AG10803 (cell line): Measurements from ENCODE around the gene KLHL29.

Experiments
- DNase-seq: peaks from one replicate; pipeline ENCODE4 v3.0.0; 2010; ENCODE audit warnings: low read depth
- H3K4me3 ChIP-seq: 2 replicates; pipeline ENCODE4 v1.5.1; 2011; ENCODE audit warnings: mild to moderate bottlenecking, low read length, control low read depth
- TF ChIP-seq, protein P1 (sequence below): conservative IDR thresholded peaks from 2 replicates; pipeline ENCODE4 v1.5.1; 2011; ENCODE audit warnings: mild to moderate bottlenecking, low read length, control low read depth, inconsistent platforms

The KLHL29 gene

DNA sequence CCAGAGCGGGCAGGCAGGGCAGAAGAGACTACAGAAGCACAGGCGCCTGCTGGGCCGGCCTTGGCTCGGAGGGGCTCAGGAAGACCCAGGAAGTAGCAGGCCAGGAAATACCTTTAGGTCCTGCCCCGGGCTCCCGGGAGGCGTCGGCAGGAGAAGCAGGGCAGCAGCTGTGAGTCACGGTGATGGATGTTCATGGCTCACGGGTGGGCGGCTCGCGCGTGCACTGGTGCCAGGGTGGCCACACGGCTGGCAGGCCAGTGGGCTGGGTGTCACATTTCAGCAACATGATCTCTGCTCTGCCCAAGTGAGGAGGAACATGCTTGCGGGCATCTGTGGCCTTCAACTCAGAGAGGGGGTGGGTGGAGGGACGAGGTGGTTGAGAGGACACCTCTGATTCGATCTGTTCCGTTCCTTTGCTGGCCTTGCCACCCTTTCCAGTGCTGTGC is 139.3 kb downstream of the KLHL29 start:
- no peak overlapping the region; the same call in 1 of the 2 replicates for H3K4me3 ChIP-seq
- DNase-seq: peak; percentile 74
- TF ChIP-seq, protein P1, sequence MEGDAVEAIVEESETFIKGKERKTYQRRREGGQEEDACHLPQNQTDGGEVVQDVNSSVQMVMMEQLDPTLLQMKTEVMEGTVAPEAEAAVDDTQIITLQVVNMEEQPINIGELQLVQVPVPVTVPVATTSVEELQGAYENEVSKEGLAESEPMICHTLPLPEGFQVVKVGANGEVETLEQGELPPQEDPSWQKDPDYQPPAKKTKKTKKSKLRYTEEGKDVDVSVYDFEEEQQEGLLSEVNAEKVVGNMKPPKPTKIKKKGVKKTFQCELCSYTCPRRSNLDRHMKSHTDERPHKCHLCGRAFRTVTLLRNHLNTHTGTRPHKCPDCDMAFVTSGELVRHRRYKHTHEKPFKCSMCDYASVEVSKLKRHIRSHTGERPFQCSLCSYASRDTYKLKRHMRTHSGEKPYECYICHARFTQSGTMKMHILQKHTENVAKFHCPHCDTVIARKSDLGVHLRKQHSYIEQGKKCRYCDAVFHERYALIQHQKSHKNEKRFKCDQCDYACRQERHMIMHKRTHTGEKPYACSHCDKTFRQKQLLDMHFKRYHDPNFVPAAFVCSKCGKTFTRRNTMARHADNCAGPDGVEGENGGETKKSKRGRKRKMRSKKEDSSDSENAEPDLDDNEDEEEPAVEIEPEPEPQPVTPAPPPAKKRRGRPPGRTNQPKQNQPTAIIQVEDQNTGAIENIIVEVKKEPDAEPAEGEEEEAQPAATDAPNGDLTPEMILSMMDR: no peak

DNA sequence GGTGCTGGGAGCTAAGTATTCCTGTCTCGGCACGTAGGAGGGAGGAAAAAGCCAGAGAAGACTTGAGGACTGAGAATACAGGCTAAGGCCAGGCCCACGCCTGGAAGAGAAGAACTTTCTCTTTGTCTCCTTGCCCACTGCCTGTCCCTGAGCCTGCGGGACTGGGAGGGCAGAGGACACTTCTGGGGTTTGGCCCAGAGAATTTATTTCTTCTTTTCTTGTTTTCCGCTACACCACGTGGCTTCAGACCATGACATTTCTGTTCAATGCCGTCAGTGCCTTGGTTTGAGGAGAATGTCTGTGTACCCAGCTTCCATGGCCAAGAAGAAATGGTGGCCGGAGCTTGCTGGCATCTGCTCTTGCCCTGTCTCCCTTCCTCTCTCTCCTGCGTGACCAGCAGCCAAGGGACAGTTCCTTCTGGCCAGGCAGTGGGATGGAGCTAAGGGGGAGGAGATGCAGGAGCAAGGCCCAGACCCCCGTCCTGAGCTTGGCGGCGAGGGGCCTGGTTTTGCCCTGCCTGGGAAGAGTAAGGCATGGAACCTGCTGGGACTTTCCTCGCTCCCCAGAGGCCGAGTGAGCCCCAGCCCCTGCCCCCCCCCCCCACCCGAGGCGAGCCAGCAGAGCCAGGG is 140.3 kb downstream of the KLHL29 start:
- TF ChIP-seq, protein P1: no peak
- H3K4me3 ChIP-seq: no peak overlapping the region
- DNase-seq: no peak

DNA sequence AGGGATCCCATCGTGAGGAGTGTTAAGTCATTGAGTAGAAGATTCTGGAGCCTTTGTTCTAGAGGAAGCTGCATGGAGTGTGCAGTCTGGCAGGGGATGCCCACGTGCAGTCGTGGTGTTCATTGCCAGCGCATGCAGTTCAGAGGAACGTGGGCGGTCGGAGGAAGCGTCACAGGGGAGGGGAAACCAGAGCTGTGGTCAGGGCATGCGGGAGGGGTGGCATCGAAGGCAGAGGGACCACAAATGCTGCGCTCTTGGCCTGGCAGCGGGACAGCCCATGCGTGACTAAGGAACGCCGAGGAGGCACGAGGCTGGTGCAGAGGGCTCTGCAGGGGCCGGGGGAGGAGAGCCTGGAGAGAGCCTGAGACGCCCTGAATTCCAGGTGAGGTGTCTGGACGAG is 141.1 kb downstream of the KLHL29 start:
- no peak overlapping the region for H3K4me3 ChIP-seq
- DNase-seq: no peak
- TF ChIP-seq, protein P1: no peak

DNA sequence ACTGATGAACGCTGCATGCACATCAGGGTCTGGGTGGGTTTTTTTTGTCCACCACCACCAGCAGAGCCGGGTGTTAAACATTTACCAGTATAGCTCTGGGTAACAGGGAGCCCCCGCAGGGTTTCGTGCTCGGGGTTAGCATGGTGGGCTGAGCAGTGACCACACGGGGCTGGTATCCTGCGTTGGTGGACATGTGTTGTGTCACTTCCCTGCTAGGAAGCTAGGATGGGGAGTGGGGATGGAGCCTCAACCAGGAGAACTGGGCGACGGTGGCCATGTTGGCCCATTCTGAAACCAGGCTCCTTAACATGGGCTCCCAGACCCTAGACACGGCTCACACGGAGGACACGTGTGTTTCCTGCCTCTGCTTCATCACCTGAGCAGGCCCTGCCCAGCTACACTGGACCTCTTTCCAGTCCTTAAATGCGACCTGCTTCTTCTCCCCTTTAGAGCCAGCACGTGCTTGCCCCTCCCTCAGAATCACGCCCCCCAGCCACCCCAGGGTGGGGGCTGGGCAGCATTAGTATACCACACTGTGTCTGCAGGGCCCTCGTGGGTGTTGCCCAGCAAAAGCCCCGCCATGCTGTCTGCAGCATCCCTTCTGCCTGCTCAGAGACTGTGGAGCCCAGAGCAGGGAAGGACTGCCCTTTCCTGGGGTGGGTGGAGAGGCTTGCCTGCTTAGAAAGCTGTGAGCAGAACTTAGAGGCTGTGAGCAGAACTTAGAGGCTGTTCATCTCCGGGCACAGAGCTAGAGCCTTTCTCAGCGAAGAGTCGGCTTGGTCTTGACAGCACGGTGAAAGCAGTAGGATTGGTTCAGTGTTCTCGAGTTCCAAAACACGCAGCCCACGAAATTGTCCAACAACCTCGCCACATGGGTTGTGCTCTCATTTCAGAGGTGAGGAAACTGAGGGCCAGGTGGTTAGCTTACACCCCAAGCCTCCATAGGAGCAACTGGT is 142.1 kb downstream of the KLHL29 start:
- H3K4me3 ChIP-seq: no peak overlapping the region
- DNase-seq: no peak
- TF ChIP-seq, protein P1: no peak

DNA sequence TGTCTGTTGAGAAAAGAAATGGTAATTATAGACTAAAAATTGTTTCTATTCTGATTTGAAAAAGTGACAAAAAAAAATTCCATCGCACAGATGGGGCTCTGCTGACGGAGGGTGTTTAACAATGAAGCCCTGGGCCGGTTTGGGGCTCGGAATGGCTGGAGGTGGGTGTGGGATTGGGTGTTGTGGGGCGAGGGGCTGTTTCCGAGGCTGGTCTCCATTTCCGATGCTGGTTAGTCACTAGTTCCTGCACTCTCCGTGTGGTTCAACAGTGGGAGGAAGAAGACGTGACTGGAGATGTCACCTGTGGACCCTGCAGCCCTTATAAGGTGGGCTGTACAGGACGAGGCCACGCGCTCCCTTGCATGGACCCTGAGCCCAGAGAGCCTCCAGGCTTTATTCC is 143.2 kb downstream of the KLHL29 start:
- TF ChIP-seq, protein P1: no peak
- no peak for DNase-seq
- no peak overlapping the region for H3K4me3 ChIP-seq

- no peak for DNase-seq
- TF ChIP-seq, protein P1: no peak
- H3K4me3 ChIP-seq: no peak overlapping the region
Measured at GRCh38 chr2:23528690-23529089, 143.7 kb downstream of the KLHL29 start.
